ENCODE data around the gene ZNF212.

The ZNF212 gene

GRCh38 chr7:149239345-149240143 lies at the start of gene ZNF212:
Gene ZNF212 (plus strand): TSS chr7:149239651. CDS start chr7:149239779, 128 bp downstream.
- peak; percentile 82 to 88 for DNase-seq (ENCODE audit: low read depth in 2 of 2)

- no peak for DNase-seq (ENCODE audit: low read depth in 2 of 2)
These were observed 47.6 kb upstream of the ZNF212 start for GRCh38 chr7:149191851-149192250.

- DNase-seq (ENCODE audit: low read depth in 2 of 2) = no peak
These were observed 44.7 kb upstream of the ZNF212 start for GRCh38 chr7:149194799-149195179.

GRCh38 chr7:149195180-149196150 lies 44.0 kb upstream of the ZNF212 start, which contains the start of gene ZNF282:
Gene ZNF282 (plus strand): TSS chr7:149195546. CDS start chr7:149195590, 44 bp downstream.
- peak; percentile 76 to 77 for DNase-seq (ENCODE audit: low read depth in 2 of 2)

- no peak for DNase-seq (ENCODE audit: low read depth in 2 of 2)
These were observed 43.2 kb upstream of the ZNF212 start for GRCh38 chr7:149196151-149196704.

- no peak for DNase-seq (ENCODE audit: low read depth in 2 of 2)
These were observed 42.7 kb upstream of the ZNF212 start for GRCh38 chr7:149196705-149197171.

GRCh38 chr7:149197675-149198074 lies 41.8 kb upstream of the ZNF212 start:
- no peak for DNase-seq (ENCODE audit: low read depth in 2 of 2)

- no peak for DNase-seq (ENCODE audit: low read depth in 2 of 2)
These were observed 41.2 kb upstream of the ZNF212 start for GRCh38 chr7:149198161-149198816.

GRCh38 chr7:149199234-149199995 lies 40.0 kb upstream of the ZNF212 start:
- no peak for DNase-seq (ENCODE audit: low read depth in 2 of 2)

GRCh38 chr7:149202831-149203231 lies 36.6 kb upstream of the ZNF212 start:
- no peak for DNase-seq (ENCODE audit: low read depth in 2 of 2)

GRCh38 chr7:149205690-149206381 lies 33.6 kb upstream of the ZNF212 start:
- no peak for DNase-seq (ENCODE audit: low read depth in 2 of 2)

GRCh38 chr7:149207324-149208035 lies 32.0 kb upstream of the ZNF212 start:
- no peak for DNase-seq (ENCODE audit: low read depth in 2 of 2)

GRCh38 chr7:149209518-149210269 lies 29.8 kb upstream of the ZNF212 start:
- peak; percentile 85 to 89 for DNase-seq (ENCODE audit: low read depth in 2 of 2)

GRCh38 chr7:149210551-149210950 lies 28.9 kb upstream of the ZNF212 start:
- DNase-seq (ENCODE audit: low read depth in 2 of 2) = no peak

GRCh38 chr7:149214020-149214720 lies 25.3 kb upstream of the ZNF212 start:
- DNase-seq (ENCODE audit: low read depth in 2 of 2) = no peak

GRCh38 chr7:149216402-149216801 lies 23.0 kb upstream of the ZNF212 start:
- DNase-seq (ENCODE audit: low read depth in 2 of 2) = no peak

GRCh38 chr7:149217570-149217969 lies 21.9 kb upstream of the ZNF212 start:
- no peak for DNase-seq (ENCODE audit: low read depth in 2 of 2)
